B cell (primary cell): ENCODE measurements around the gene OOSP1. TPM values are rescaled to one million over a fixed set of nuclear protein-coding genes. Genes with fewer than 3 reads are reported as not detected.

Source experiments
- ATAC-seq: fragments of 200-7000 bp; cut with Tn5 transposase; one replicate; pipeline ENCODE4 v1.10.0; 2021; ENCODE audit warnings: low read depth, mild to moderate bottlenecking, moderate number of reproducible peaks, moderate library complexity
- CTCF ChIA-PET: fragments of 350-600 bp; sonication (Branson Sonifier 250); formaldehyde crosslinking; loops from one replicate; lab custom pipeline; 2021; ENCODE audit warnings: antibody characterized with exemption, inconsistent platforms; lab: Charles Lee
- POLR2A ChIA-PET: fragments of 350-600 bp; sonication (Branson Sonifier 250); formaldehyde crosslinking; loops from one replicate; lab custom pipeline; 2021; ENCODE audit warnings: antibody characterized with exemption; lab: Charles Lee
- DNase-seq: peaks from one replicate; pipeline ENCODE4 v3.0.0; 2013
- H2AFZ ChIP-seq: 2 replicates; pipeline ENCODE4 v1.6.1; 2012; ENCODE audit warnings: mild to moderate bottlenecking, low read depth, low read length; ENCODE audit not compliant: insufficient read depth, poor library complexity, severe bottlenecking
- H3K27ac ChIP-seq, 2 donors: 1 replicate in 1 of 2; 2 replicates in 1 of 2; pipeline ENCODE4 v1.5.1; 2012 to 2013; ENCODE audit warnings: low read length in 2 of 2, mild to moderate bottlenecking in 2 of 2, moderate library complexity in 1 of 2
- H3K27me3 ChIP-seq, 4 experiments: fragments of 200-600 bp in 1 of 4; sonication (generic) in 1 of 4; replicated peaks in 1 of 4; 1 replicate in 2 of 4; 2 replicates in 2 of 4; pipeline versions ENCODE4 v1.6.1 to v1.7.0; 2013 to 2016; ENCODE audit warnings: low read length in 3 of 4, mild to moderate bottlenecking in 2 of 4, mixed read lengths in 1 of 4, moderate library complexity in 1 of 4; ENCODE audit not compliant: insufficient read depth in 4 of 4, control insufficient read depth in 3 of 4; ENCODE audit errors: control extremely low read depth in 1 of 4
- H3K36me3 ChIP-seq, 2 experiments: replicated peaks in 1 of 2; 1 replicate in 1 of 2; 2 replicates in 1 of 2; pipeline versions ENCODE4 v1.6.1 to v1.7.1; 2013; ENCODE audit warnings: low read length in 1 of 2; ENCODE audit not compliant: insufficient read depth in 2 of 2, control insufficient read depth in 1 of 2; ENCODE audit errors: control extremely low read depth in 1 of 2, extremely low read depth in 1 of 2
- H3K4me1 ChIP-seq, 2 donors: fragments of 200-600 bp in 1 of 2; sonication (generic) in 1 of 2; 1 replicate in 1 of 2; 2 replicates in 1 of 2; pipeline versions ENCODE4 v1.5.1 to v1.6.1; 2013 to 2017; ENCODE audit warnings: low read length in 2 of 2; ENCODE audit not compliant: control insufficient read depth in 2 of 2, insufficient read depth in 2 of 2
- H3K4me2 ChIP-seq: replicated peaks from 2 replicates; pipeline ENCODE3; 2012; ENCODE audit warnings: mild to moderate bottlenecking, low read depth, low read length; ENCODE audit not compliant: poor library complexity, severe bottlenecking
- H3K4me3 ChIP-seq, 5 experiments: fragments of 200-600 bp in 1 of 5; sonication (generic) in 1 of 5; 1 replicate in 3 of 5; 2 replicates in 2 of 5; pipeline versions ENCODE4 v1.5.1 to v1.7.0; 2011 to 2016; ENCODE audit warnings: low read length in 4 of 5, mild to moderate bottlenecking in 4 of 5, low read depth in 2 of 5, control low read depth in 1 of 5, moderate library complexity in 1 of 5; ENCODE audit not compliant: insufficient read depth in 1 of 5; ENCODE audit errors: control extremely low read depth in 1 of 5, extremely low read depth in 1 of 5
- H3K79me2 ChIP-seq: fragments of 200-600 bp; sonication (generic); one replicate; pipeline ENCODE4 v1.6.0; 2016; ENCODE audit warnings: low read length; ENCODE audit not compliant: control insufficient read depth, insufficient read depth
- H3K9ac ChIP-seq: fragments of 200-600 bp; sonication (generic); 2 replicates; pipeline ENCODE4 v1.6.1; 2017; ENCODE audit warnings: mild to moderate bottlenecking, low read length, moderate library complexity
- H3K9me3 ChIP-seq, 3 donors: one replicate each; pipeline versions ENCODE4 v1.6.1 to v1.7.1; 2013; ENCODE audit warnings: low read length in 2 of 3; ENCODE audit not compliant: control insufficient read depth in 2 of 3, insufficient read depth in 1 of 3; ENCODE audit errors: control extremely low read depth in 1 of 3
- H4K20me1 ChIP-seq: 2 replicates; pipeline ENCODE4 v1.6.0; 2012; ENCODE audit warnings: mild to moderate bottlenecking, low read length; ENCODE audit not compliant: insufficient read depth, control insufficient read depth, poor library complexity, severe bottlenecking
- H3K27ac Mint-ChIP-seq: one replicate; pipeline ENCODE4 v1.8.0; 2021; ENCODE audit warnings: mixed read lengths
- H3K27me3 Mint-ChIP-seq: one replicate; pipeline ENCODE4 v1.8.0; 2021; ENCODE audit warnings: mixed read lengths
- H3K4me1 Mint-ChIP-seq: one replicate; pipeline ENCODE4 v1.8.0; 2021; ENCODE audit warnings: mixed read lengths
- H3K4me3 Mint-ChIP-seq: one replicate; pipeline ENCODE4 v1.8.0; 2021; ENCODE audit warnings: mixed read lengths
- H3K9me3 Mint-ChIP-seq: one replicate; pipeline ENCODE4 v1.8.0; 2022; ENCODE audit warnings: mixed read lengths; ENCODE audit not compliant: insufficient read depth
- EZH2 ChIP-seq: IDR thresholded peaks from 2 replicates; pipeline ENCODE4 v1.6.1; 2012; ENCODE audit warnings: borderline replicate concordance, low read depth, mild to moderate bottlenecking, moderate library complexity, low read length; ENCODE audit not compliant: insufficient read depth, poor library complexity, severe bottlenecking
- WGBS: methylation state at CpG from one replicate; pipeline ENCODE4 v1.1.5; 2013; ENCODE audit warnings: missing lambda C conversion rate; ENCODE audit not compliant: insufficient coverage; 5-methylcytosine and 5-hydroxymethylcytosine counted together
- intact Hi-C: fragments of 100-400 bp; cut with micrococcal nuclease; formaldehyde crosslinking; loops from one replicate; pipeline ENCODE4 v1.10.0; 2022
- polyA plus RNA-seq: library from polyadenylated mRNA; depleted of rRNA; stranded (reverse); fragments of >200 nt; gene quantifications from 2 replicates; pipeline ENCODE4 v1.2.3, GENCODE V29; 2012
- total RNA-seq, 2 donors: library from RNA; stranded (reverse); fragments of 120-200 nt in 1 of 2; gene quantifications; 1 replicate in 1 of 2; 2 replicates in 1 of 2; pipeline versions ENCODE4 v1.2.3 to v1.2.4, GENCODE V29; 2013 to 2022
- TF ChIP-seq, protein P1 (sequence below): fragments of 200-600 bp; IDR thresholded peaks from one replicate; pipeline ENCODE4 v1.8.0; 2022; ENCODE audit warnings: antibody characterized with exemption, mild to moderate bottlenecking

The OOSP1 gene
- total and polyA plus RNA-seq, 2 donors (not counting 1 experiment from before 2014, with no cell fraction given), result not detected

DNA sequence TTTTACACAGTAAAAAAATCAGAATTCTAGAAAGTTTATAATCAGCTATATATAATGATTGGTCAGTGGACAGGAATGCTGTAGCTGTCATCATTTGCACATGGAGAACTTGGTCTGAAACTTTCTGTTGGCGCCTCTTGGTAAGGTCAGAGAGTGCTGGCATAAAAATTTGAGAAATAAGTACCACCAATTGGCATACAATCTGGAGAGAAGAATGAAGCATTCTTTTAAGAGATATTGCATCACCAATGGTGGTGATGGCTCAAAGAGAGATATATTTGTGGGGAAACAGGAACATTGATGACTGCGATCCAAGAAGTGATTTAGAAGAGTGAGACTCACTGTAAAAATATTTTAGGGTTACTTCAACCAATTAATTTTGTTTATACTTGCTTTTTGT is 19.8 kb upstream of the OOSP1 start:
- no peak for ATAC-seq
- no peak overlapping the region for H2AFZ ChIP-seq
- no CpG with 5 or more reads among the region's 2 CpGs for WGBS
- intact Hi-C loops, result no loop called here
- TF ChIP-seq EZH2, result no peak
- TF ChIP-seq, protein P1, sequence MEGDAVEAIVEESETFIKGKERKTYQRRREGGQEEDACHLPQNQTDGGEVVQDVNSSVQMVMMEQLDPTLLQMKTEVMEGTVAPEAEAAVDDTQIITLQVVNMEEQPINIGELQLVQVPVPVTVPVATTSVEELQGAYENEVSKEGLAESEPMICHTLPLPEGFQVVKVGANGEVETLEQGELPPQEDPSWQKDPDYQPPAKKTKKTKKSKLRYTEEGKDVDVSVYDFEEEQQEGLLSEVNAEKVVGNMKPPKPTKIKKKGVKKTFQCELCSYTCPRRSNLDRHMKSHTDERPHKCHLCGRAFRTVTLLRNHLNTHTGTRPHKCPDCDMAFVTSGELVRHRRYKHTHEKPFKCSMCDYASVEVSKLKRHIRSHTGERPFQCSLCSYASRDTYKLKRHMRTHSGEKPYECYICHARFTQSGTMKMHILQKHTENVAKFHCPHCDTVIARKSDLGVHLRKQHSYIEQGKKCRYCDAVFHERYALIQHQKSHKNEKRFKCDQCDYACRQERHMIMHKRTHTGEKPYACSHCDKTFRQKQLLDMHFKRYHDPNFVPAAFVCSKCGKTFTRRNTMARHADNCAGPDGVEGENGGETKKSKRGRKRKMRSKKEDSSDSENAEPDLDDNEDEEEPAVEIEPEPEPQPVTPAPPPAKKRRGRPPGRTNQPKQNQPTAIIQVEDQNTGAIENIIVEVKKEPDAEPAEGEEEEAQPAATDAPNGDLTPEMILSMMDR, result no peak
- Mint-ChIP-seq H3K4me3 (no peak overlapping the region), H3K9me3 (peaks cover 16% of the 10 kb centered on the region), H3K4me1 (no peaks in the 10 kb centered on the region), H3K27ac (no peak overlapping the region), H3K27me3 (peaks cover 7% of the 10 kb centered on the region)
- H3K27ac ChIP-seq, result no peak overlapping the region
- ChIA-PET POLR2A (no interaction called here), CTCF (no interaction called here)
- no peaks in the 10 kb centered on the region for H4K20me1 ChIP-seq
- no peaks in the 10 kb centered on the region for H3K36me3 ChIP-seq
- H3K4me1 ChIP-seq, result no peaks in the 10 kb centered on the region
- no peaks in the 10 kb centered on the region for H3K27me3 ChIP-seq
- no peaks in the 10 kb centered on the region for H3K79me2 ChIP-seq
- DNase-seq, result no peak
- H3K9ac ChIP-seq, result no peak overlapping the region
- H3K4me2 ChIP-seq, result no peak overlapping the region
- H3K4me3 ChIP-seq, result no peak overlapping the region
- peaks cover 10 to 24% (median 15%) of the 10 kb centered on the region in 3 donors for H3K9me3 ChIP-seq

DNA sequence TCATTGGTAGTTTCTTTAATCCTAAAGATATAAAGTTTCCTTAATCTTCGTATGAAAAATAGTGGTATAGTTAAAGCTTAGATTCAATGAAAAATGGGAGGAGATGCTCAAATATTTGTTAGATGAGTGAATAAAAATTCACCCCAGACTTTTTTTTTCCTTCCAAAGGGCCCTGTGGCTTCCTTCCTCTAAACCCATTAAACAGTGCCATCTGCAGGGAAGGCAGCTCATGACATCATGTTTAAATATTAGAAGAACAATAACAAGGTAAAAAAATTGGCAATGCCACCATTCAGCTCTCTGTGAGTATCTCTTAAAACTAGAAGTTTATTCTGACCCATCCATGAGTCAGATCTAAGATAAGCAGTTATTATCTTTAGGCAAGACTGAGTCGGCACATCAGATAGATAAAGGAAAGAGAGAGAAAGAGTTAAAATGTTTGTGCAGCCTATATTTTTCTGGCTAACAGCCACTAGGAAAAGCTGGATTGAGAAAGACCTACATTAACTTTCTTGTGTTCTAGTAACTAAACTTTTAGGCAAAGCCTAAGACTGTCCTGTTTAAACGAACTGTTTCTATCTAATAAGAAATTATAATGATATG is 19.1 kb upstream of the OOSP1 start:
- H3K27me3 ChIP-seq, result no peaks in the 10 kb centered on the region
- H3K4me3 ChIP-seq, result no peak overlapping the region
- H3K27ac Mint-ChIP-seq, result no peak overlapping the region
- intact Hi-C loops, result no loop called here
- no peak overlapping the region for H2AFZ ChIP-seq
- H3K4me1 Mint-ChIP-seq, result no peaks in the 10 kb centered on the region
- no peak for TF ChIP-seq EZH2
- no peak overlapping the region for H3K9ac ChIP-seq
- H4K20me1 ChIP-seq, result no peaks in the 10 kb centered on the region
- no peak overlapping the region for H3K27ac ChIP-seq
- peaks cover 19% of the 10 kb centered on the region for H3K9me3 Mint-ChIP-seq
- H3K27me3 Mint-ChIP-seq, result peaks cover 3% of the 10 kb centered on the region
- ChIA-PET CTCF (no interaction called here), POLR2A (no interaction called here)
- H3K9me3 ChIP-seq, result peaks cover 10 to 30% (median 20%) of the 10 kb centered on the region in 3 donors
- H3K36me3 ChIP-seq, result no peaks in the 10 kb centered on the region
- no peak overlapping the region for H3K4me2 ChIP-seq
- no CpG with 5 or more reads among the region's 3 CpGs for WGBS
- H3K79me2 ChIP-seq, result no peaks in the 10 kb centered on the region
- no peak for DNase-seq
- no peak overlapping the region for H3K4me3 Mint-ChIP-seq
- no peaks in the 10 kb centered on the region for H3K4me1 ChIP-seq
- no peak for ATAC-seq
